GM18858 (cell line): Measurements from ENCODE around the gene PRUNE2.
A peak's percentile ranks its signal among the peaks of the same experiment; 100 is the strongest.

ENCODE experiments used
- ATAC-seq: cut with Tn5 transposase; IDR thresholded peaks from one replicate; pipeline ENCODE4 v1.9.1; 2021; ENCODE audit not compliant: unreplicated experiment

PRUNE2 gene

GRCh38 chr9:76581731-76582130 is 324.2 kb downstream of the PRUNE2 start:
- ATAC-seq: no peak

GRCh38 chr9:76580820-76581219 is 325.1 kb downstream of the PRUNE2 start:
- no peak for ATAC-seq

GRCh38 chr9:76580188-76580587 is 325.7 kb downstream of the PRUNE2 start:
- ATAC-seq: no peak

GRCh38 chr9:76576344-76576743 is 329.6 kb downstream of the PRUNE2 start:
- ATAC-seq: peak; percentile 78

- ATAC-seq: no peak
These were observed 330.2 kb downstream of the PRUNE2 start for GRCh38 chr9:76575761-76576160.

- no peak for ATAC-seq
These were observed 331.8 kb downstream of the PRUNE2 start for GRCh38 chr9:76573905-76574760.

- no peak for ATAC-seq
These were observed 332.5 kb downstream of the PRUNE2 start for GRCh38 chr9:76573408-76573807.

GRCh38 chr9:76572151-76572550 is 333.8 kb downstream of the PRUNE2 start:
- ATAC-seq: no peak

GRCh38 chr9:76571743-76572146 is 334.2 kb downstream of the PRUNE2 start:
- no peak for ATAC-seq

GRCh38 chr9:76571288-76571687 is 334.6 kb downstream of the PRUNE2 start:
- ATAC-seq: peak; percentile 94

GRCh38 chr9:76570826-76571225 is 335.1 kb downstream of the PRUNE2 start:
- no peak for ATAC-seq

- ATAC-seq: no peak
These were observed 338.8 kb downstream of the PRUNE2 start for GRCh38 chr9:76567086-76567485.

- ATAC-seq: no peak
These were observed 341.6 kb downstream of the PRUNE2 start for GRCh38 chr9:76564297-76564696.

GRCh38 chr9:76562511-76562911 is 343.4 kb downstream of the PRUNE2 start:
- peak; percentile 85 for ATAC-seq

GRCh38 chr9:76561900-76562299 is 344.0 kb downstream of the PRUNE2 start:
- no peak for ATAC-seq
